Stimulated activated CD4-positive, alpha-beta T cell treated with anti-CD3 and anti-CD28 coated beads, Interleukin-1b, Interleukin-23, amount 100 ng/mL, for 48 hours (primary cell): Measurements from ENCODE around the gene CFAP47.
"Not testable (repeated sequence)": the region's sequence is repeated elsewhere in the genome, so short reads cannot be mapped to it uniquely, and the experiment has no call there.

Experiments used
- DNase-seq: peaks from one replicate; pipeline ENCODE4 v3.0.0-alpha.2; 2020

CFAP47 gene

GRCh38 chrX:35919536-35920309 is at the start of gene CFAP47:
Gene CFAP47, plus strand, starts transcription at chrX:35919734. Its CDS starts 66 bp downstream, at chrX:35919800.
- no peak for DNase-seq

- DNase-seq, result no peak
Observed at GRCh38 chrX:35880601-35881000, 38.9 kb upstream of the CFAP47 start.

- no peak for DNase-seq
Observed at GRCh38 chrX:35886135-35886534, 33.4 kb upstream of the CFAP47 start.

- DNase-seq, result peak; percentile 1
Observed at GRCh38 chrX:35890699-35891098, 28.8 kb upstream of the CFAP47 start.

GRCh38 chrX:35986816-35987215 is 67.3 kb downstream of the CFAP47 start:
- not testable (repeated sequence) for DNase-seq

- no peak for DNase-seq
Observed at GRCh38 chrX:36007207-36007606, 87.7 kb downstream of the CFAP47 start.

- DNase-seq, result no peak
Observed at GRCh38 chrX:36019125-36019524, 99.6 kb downstream of the CFAP47 start.

- DNase-seq, result no peak
Observed at GRCh38 chrX:36035550-36035949, 116.0 kb downstream of the CFAP47 start.

- no peak for DNase-seq
Observed at GRCh38 chrX:36062778-36063177, 143.2 kb downstream of the CFAP47 start.

GRCh38 chrX:36071061-36071460 is 151.5 kb downstream of the CFAP47 start:
- no peak for DNase-seq

- DNase-seq, result not testable (repeated sequence)
Observed at GRCh38 chrX:36075009-36075408, 155.5 kb downstream of the CFAP47 start.

GRCh38 chrX:36083256-36083655 is 163.7 kb downstream of the CFAP47 start:
- DNase-seq, result no peak

GRCh38 chrX:36087366-36087765 is 167.8 kb downstream of the CFAP47 start:
- no peak for DNase-seq

- not testable (repeated sequence) for DNase-seq
Observed at GRCh38 chrX:36088939-36089338, 169.4 kb downstream of the CFAP47 start.

GRCh38 chrX:36102425-36102824 is 182.9 kb downstream of the CFAP47 start:
- no peak for DNase-seq

GRCh38 chrX:36116222-36116621 is 196.7 kb downstream of the CFAP47 start:
- DNase-seq, result no peak

- DNase-seq, result no peak
Observed at GRCh38 chrX:36159254-36159653, 239.7 kb downstream of the CFAP47 start.

GRCh38 chrX:36160081-36160480 is 240.5 kb downstream of the CFAP47 start:
- no peak for DNase-seq

GRCh38 chrX:36198575-36198974 is 279.0 kb downstream of the CFAP47 start:
- DNase-seq, result no peak

- DNase-seq, result no peak
Observed at GRCh38 chrX:36199928-36200327, 280.4 kb downstream of the CFAP47 start.

- DNase-seq, result no peak
Observed at GRCh38 chrX:36214924-36215323, 295.4 kb downstream of the CFAP47 start.

- DNase-seq, result no peak
Observed at GRCh38 chrX:36218801-36219200, 299.3 kb downstream of the CFAP47 start.

GRCh38 chrX:36234840-36235528 is 315.4 kb downstream of the CFAP47 start:
- not testable (repeated sequence) for DNase-seq

GRCh38 chrX:36241397-36241796 is 321.9 kb downstream of the CFAP47 start:
- no peak for DNase-seq
